Activated CD4-positive, alpha-beta T cell treated with anti-CD3 and anti-CD28 coated beads, Interleukin-2, amount 10 ng/mL, durations not matched to agents 24 days and 14 days (primary cell): ENCODE results near the gene SDC4. TPM values are rescaled to one million over a fixed set of nuclear protein-coding genes. Genes with fewer than 3 reads are reported as not detected.

ENCODE experiments used
- DNase-seq: peaks from one replicate; pipeline ENCODE4 v3.0.0; 2022
- H3K27ac Mint-ChIP-seq: one replicate; pipeline ENCODE4 v1.8.0; 2022; ENCODE audit warnings: mild to moderate bottlenecking, mixed read lengths
- H3K27me3 Mint-ChIP-seq: one replicate; pipeline ENCODE4 v1.8.0; 2022; ENCODE audit warnings: mixed read lengths
- H3K36me3 Mint-ChIP-seq: one replicate; pipeline ENCODE4 v1.8.0; 2022; ENCODE audit warnings: low read depth, mild to moderate bottlenecking, mixed read lengths
- H3K4me1 Mint-ChIP-seq: one replicate; pipeline ENCODE4 v1.8.0; 2021; ENCODE audit warnings: mixed read lengths
- H3K4me3 Mint-ChIP-seq: one replicate; pipeline ENCODE4 v1.8.0; 2022; ENCODE audit warnings: mild to moderate bottlenecking, moderate library complexity, mixed read lengths
- H3K9me3 Mint-ChIP-seq: one replicate; pipeline ENCODE4 v1.8.0; 2021; ENCODE audit warnings: mixed read lengths
- intact Hi-C: fragments of 100-400 bp; cut with micrococcal nuclease; formaldehyde crosslinking; loops from one replicate; pipeline ENCODE4 v1.15.1; 2023
- total RNA-seq: library from RNA; stranded (reverse); gene quantifications from 2 replicates; pipeline ENCODE4 v1.2.3, GENCODE V29; 2022

Gene SDC4
- total RNA-seq, 1 donor from 2014 or later, result 177 TPM

GRCh38 chr20:45329497-45330319, 18.5 kb downstream of the SDC4 start:
- peaks cover 58% of the 10 kb centered on the region for H3K36me3 Mint-ChIP-seq
- no peak for DNase-seq
- no peaks in the 10 kb centered on the region for H3K27me3 Mint-ChIP-seq
- H3K27ac Mint-ChIP-seq, result no peak overlapping the region
- no peaks in the 10 kb centered on the region for H3K9me3 Mint-ChIP-seq
- peaks cover 5% of the 10 kb centered on the region for H3K4me1 Mint-ChIP-seq
- no peak overlapping the region for H3K4me3 Mint-ChIP-seq
- intact Hi-C loops, result no loop called here

- Mint-ChIP-seq H3K27ac (no peak overlapping the region), H3K36me3 (peaks cover 53% of the 10 kb centered on the region), H3K27me3 (no peaks in the 10 kb centered on the region), H3K4me1 (peaks cover 5% of the 10 kb centered on the region), H3K9me3 (no peaks in the 10 kb centered on the region), H3K4me3 (no peak overlapping the region)
- intact Hi-C loops, result no loop called here
- DNase-seq, result no peak
These were observed 19.8 kb downstream of the SDC4 start for GRCh38 chr20:45328451-45328850.

- Mint-ChIP-seq H3K9me3 (no peaks in the 10 kb centered on the region), H3K27ac (peak overlapping the region; percentile 41), H3K4me3 (no peak overlapping the region), H3K4me1 (peaks cover 13% of the 10 kb centered on the region), H3K27me3 (no peaks in the 10 kb centered on the region), H3K36me3 (peaks cover 36% of the 10 kb centered on the region)
- no peak for DNase-seq
- intact Hi-C loops, result no loop called here
These were observed 22.9 kb downstream of the SDC4 start for GRCh38 chr20:45325371-45325770.

GRCh38 chr20:45323731-45324130, 24.5 kb downstream of the SDC4 start:
- peaks cover 29% of the 10 kb centered on the region for H3K36me3 Mint-ChIP-seq
- no peaks in the 10 kb centered on the region for H3K27me3 Mint-ChIP-seq
- no peak overlapping the region for H3K4me3 Mint-ChIP-seq
- intact Hi-C loops, result no loop called here
- H3K4me1 Mint-ChIP-seq, result peaks cover 24% of the 10 kb centered on the region
- H3K27ac Mint-ChIP-seq, result no peak overlapping the region
- DNase-seq, result no peak
- H3K9me3 Mint-ChIP-seq, result peaks cover 4% of the 10 kb centered on the region

- H3K27me3 Mint-ChIP-seq, result no peaks in the 10 kb centered on the region
- peaks cover 29% of the 10 kb centered on the region for H3K4me1 Mint-ChIP-seq
- intact Hi-C loops, result no loop called here
- H3K9me3 Mint-ChIP-seq, result peaks cover 4% of the 10 kb centered on the region
- H3K36me3 Mint-ChIP-seq, result peaks cover 22% of the 10 kb centered on the region
- no peak overlapping the region for H3K4me3 Mint-ChIP-seq
- peak; percentile 67 for DNase-seq
- H3K27ac Mint-ChIP-seq, result peak overlapping the region; percentile 37
These were observed 25.3 kb downstream of the SDC4 start for GRCh38 chr20:45322952-45323383.

GRCh38 chr20:45320948-45321595, 27.2 kb downstream of the SDC4 start:
- peaks cover 4% of the 10 kb centered on the region for H3K9me3 Mint-ChIP-seq
- peak; percentile 70 for DNase-seq
- no peak overlapping the region for H3K4me3 Mint-ChIP-seq
- peaks cover 36% of the 10 kb centered on the region for H3K4me1 Mint-ChIP-seq
- peaks cover 7% of the 10 kb centered on the region for H3K27me3 Mint-ChIP-seq
- H3K27ac Mint-ChIP-seq, result peak overlapping the region; percentile 36
- intact Hi-C loops, result no loop called here
- peaks cover 10% of the 10 kb centered on the region for H3K36me3 Mint-ChIP-seq

GRCh38 chr20:45318948-45319347, 29.3 kb downstream of the SDC4 start:
- H3K4me3 Mint-ChIP-seq, result peak overlapping the region; percentile 71
- peak overlapping the region; percentile 93 for H3K27ac Mint-ChIP-seq
- intact Hi-C loops, result loop anchor here (1.0 to 10.0 kb wide), 5 partner anchors 36 to 452 kb away; partner anchors contain the start of genes STK4 and TOMM34
- peaks cover 4% of the 10 kb centered on the region for H3K9me3 Mint-ChIP-seq
- peaks cover 3% of the 10 kb centered on the region for H3K36me3 Mint-ChIP-seq
- H3K27me3 Mint-ChIP-seq, result peaks cover 12% of the 10 kb centered on the region
- DNase-seq, result peak; percentile 68
- H3K4me1 Mint-ChIP-seq, result peaks cover 39% of the 10 kb centered on the region

GRCh38 chr20:45318386-45318939, 29.8 kb downstream of the SDC4 start:
- Mint-ChIP-seq H3K4me3 (peak overlapping the region; percentile 71), H3K4me1 (peaks cover 39% of the 10 kb centered on the region), H3K27me3 (peaks cover 12% of the 10 kb centered on the region), H3K36me3 (peaks cover 3% of the 10 kb centered on the region), H3K27ac (peak overlapping the region; percentile 93), H3K9me3 (peaks cover 4% of the 10 kb centered on the region)
- intact Hi-C loops, result loop anchor here (2.0 to 10.0 kb wide), 3 partner anchors 36 to 354 kb away; partner anchors contain the start of genes STK4 and TOMM34
- peak; percentile 69 for DNase-seq

- H3K27ac Mint-ChIP-seq, result peak overlapping the region; percentile 93
- peak overlapping the region; percentile 71 for H3K4me3 Mint-ChIP-seq
- intact Hi-C loops, result loop anchor here (2.0 to 10.0 kb wide), 3 partner anchors 37 to 353 kb away; partner anchors contain the start of genes STK4 and TOMM34
These were observed 30.4 kb downstream of the SDC4 start for GRCh38 chr20:45317826-45318225.

GRCh38 chr20:45316150-45317080, 31.8 kb downstream of the SDC4 start:
- peak overlapping the region; percentile 71 for H3K4me3 Mint-ChIP-seq
- peaks cover 14% of the 10 kb centered on the region for H3K27me3 Mint-ChIP-seq
- peaks cover 4% of the 10 kb centered on the region for H3K9me3 Mint-ChIP-seq
- peak overlapping the region; percentile 29 for H3K27ac Mint-ChIP-seq
- DNase-seq, result no peak
- H3K36me3 Mint-ChIP-seq, result peaks cover 3% of the 10 kb centered on the region
- intact Hi-C loops, result loop anchor here (10.0 kb wide), 1 partner anchor 352 kb away; the partner anchor contains the start of genes STK4 and TOMM34
- H3K4me1 Mint-ChIP-seq, result peaks cover 41% of the 10 kb centered on the region

More at GRCh38 chr20:45317826-45318225, 30.4 kb downstream of the SDC4 start:
- Mint-ChIP-seq H3K9me3 (peaks cover 4% of the 10 kb centered on the region), H3K36me3 (peaks cover 3% of the 10 kb centered on the region), H3K4me1 (peaks cover 39% of the 10 kb centered on the region), H3K27me3 (peaks cover 12% of the 10 kb centered on the region)
- no peak for DNase-seq

- peaks cover 3% of the 10 kb centered on the region for H3K36me3 Mint-ChIP-seq
- peaks cover 14% of the 10 kb centered on the region for H3K27me3 Mint-ChIP-seq
- H3K9me3 Mint-ChIP-seq, result peaks cover 4% of the 10 kb centered on the region
- no peak for DNase-seq
- no peak overlapping the region for H3K27ac Mint-ChIP-seq
- H3K4me1 Mint-ChIP-seq, result peaks cover 38% of the 10 kb centered on the region
- H3K4me3 Mint-ChIP-seq, result no peak overlapping the region
- intact Hi-C loops, result loop anchor here (10.0 kb wide), 1 partner anchor 351 kb away; the partner anchor contains the start of genes STK4 and TOMM34
These were observed 32.6 kb downstream of the SDC4 start for GRCh38 chr20:45315672-45316071.

GRCh38 chr20:45313943-45314342, 34.3 kb downstream of the SDC4 start:
- Mint-ChIP-seq H3K9me3 (peaks cover 2% of the 10 kb centered on the region), H3K4me3 (no peak overlapping the region), H3K36me3 (peaks cover 6% of the 10 kb centered on the region), H3K27ac (no peak overlapping the region), H3K4me1 (peaks cover 29% of the 10 kb centered on the region), H3K27me3 (peaks cover 17% of the 10 kb centered on the region)
- intact Hi-C loops, result loop anchor here (10.0 kb wide), 1 partner anchor 349 kb away; the partner anchor contains the start of genes STK4 and TOMM34
- no peak for DNase-seq
